ENCODE results near the gene PCP2.

GRCh38 chr19:7668842-7669241, 35.3 kb upstream of the PCP2 start, which contains the start of gene RETN:
- TF ChIP-seq, protein P1, sequence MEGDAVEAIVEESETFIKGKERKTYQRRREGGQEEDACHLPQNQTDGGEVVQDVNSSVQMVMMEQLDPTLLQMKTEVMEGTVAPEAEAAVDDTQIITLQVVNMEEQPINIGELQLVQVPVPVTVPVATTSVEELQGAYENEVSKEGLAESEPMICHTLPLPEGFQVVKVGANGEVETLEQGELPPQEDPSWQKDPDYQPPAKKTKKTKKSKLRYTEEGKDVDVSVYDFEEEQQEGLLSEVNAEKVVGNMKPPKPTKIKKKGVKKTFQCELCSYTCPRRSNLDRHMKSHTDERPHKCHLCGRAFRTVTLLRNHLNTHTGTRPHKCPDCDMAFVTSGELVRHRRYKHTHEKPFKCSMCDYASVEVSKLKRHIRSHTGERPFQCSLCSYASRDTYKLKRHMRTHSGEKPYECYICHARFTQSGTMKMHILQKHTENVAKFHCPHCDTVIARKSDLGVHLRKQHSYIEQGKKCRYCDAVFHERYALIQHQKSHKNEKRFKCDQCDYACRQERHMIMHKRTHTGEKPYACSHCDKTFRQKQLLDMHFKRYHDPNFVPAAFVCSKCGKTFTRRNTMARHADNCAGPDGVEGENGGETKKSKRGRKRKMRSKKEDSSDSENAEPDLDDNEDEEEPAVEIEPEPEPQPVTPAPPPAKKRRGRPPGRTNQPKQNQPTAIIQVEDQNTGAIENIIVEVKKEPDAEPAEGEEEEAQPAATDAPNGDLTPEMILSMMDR (IDR thresholded peaks at IDR 0.05), result no peak
- TF ChIP-seq POLR2A (IDR thresholded peaks at IDR 0.05) (no peak), POLR2AphosphoS5 (IDR thresholded peaks at IDR 0.05) (no peak)

All from suprapubic skin (tissue), 4 donors.